ENCODE results near the gene CAMTA1. TPM values are rescaled to one million over a fixed set of nuclear protein-coding genes. Genes with fewer than 3 reads are reported as not detected.

CAMTA1 gene
- polyA plus RNA-seq, 1 of the 3 experiments (the other 2 are of a cell fraction): 63.1 TPM

GRCh38 chr1:6960291-6960811 lies 175.1 kb downstream of the CAMTA1 start:
- Histone ChIP-seq H2AFZ (ENCODE audit: low read depth) (no peak overlapping the region), H3K9me3 (no peaks in the 10 kb centered on the region), H3K79me2 (ENCODE audit: insufficient read depth) (no peaks in the 10 kb centered on the region), H3K27me3 (ENCODE audit: insufficient read depth) (no peaks in the 10 kb centered on the region), H4K20me1 (ENCODE audit: insufficient read depth) (no peaks in the 10 kb centered on the region), H3F3A (replicated peaks; ENCODE audit: insufficient read depth) (no peaks in the 10 kb centered on the region), H3K4me3 (ENCODE audit: low read depth in 2 of 2, low read length in 1 of 2) (no peak overlapping the region), H3K9ac (no peak overlapping the region), H3K27ac (ENCODE audit: low read depth in 2 of 2, low read length in 1 of 2) (no peak overlapping the region; a peak in 1 of 4 replicates), H3K4me2 (no peak overlapping the region), H3K4me1 (ENCODE audit: control insufficient read depth in 1 of 2, insufficient read depth in 2 of 2, low read depth in 1 of 2, low read length in 1 of 2) (peaks cover 0 to 13% of the 10 kb centered on the region in 2 experiments; a peak in 2 of 4 replicates), H3K9me2 (no peaks in the 10 kb centered on the region), H3K36me3 (replicated peaks in 1 of 2; ENCODE audit: control insufficient read depth in 1 of 2, insufficient read depth in 2 of 2, low read length in 1 of 2) (no peaks in the 10 kb centered on the region)
- WGBS (ENCODE audit: low lambda C conversion rate): 16% methylated on average over 9 of the region's 12 CpGs
- TF ChIP-seq USF1 (IDR thresholded peaks at IDR 0.05; ENCODE audit: borderline replicate concordance, low read depth) (no peak), ELF1 (IDR thresholded peaks at IDR 0.05) (no peak), CHD2 (IDR thresholded peaks at IDR 0.05; ENCODE audit: low read length, partially characterized antibody) (no peak), SIN3A (IDR thresholded peaks at IDR 0.05; ENCODE audit: borderline replicate concordance, low read depth, low read length) (no peak), GABPA (IDR thresholded peaks at IDR 0.05; ENCODE audit: low read depth) (no peak), EZH2phosphoT487 (IDR thresholded peaks at IDR 0.05; ENCODE audit: borderline replicate concordance, low read depth) (no peak), RAD21 (IDR thresholded peaks at IDR 0.05; ENCODE audit: low read length) (no peak), RCOR1 (IDR thresholded peaks at IDR 0.05; ENCODE audit: low read length) (no peak), FOXM1 (IDR thresholded peaks at IDR 0.05; ENCODE audit: low read depth) (no peak)
- CTCF ChIA-PET: interaction anchor here (0.9 to 1.9 kb wide), 4 partner anchors 10 to 110 kb away, joined by 3 to 6 read pairs (median 4); no protein-coding TSS in a partner anchor
- POLR2A ChIA-PET: interaction anchor here (0.5 kb wide), 1 partner anchor 294 kb away, joined by 3 read pairs; no protein-coding TSS in a partner anchor
- peak; percentile 58 for DNase-seq

- no peaks in the 10 kb centered on the region for H3K27me3 ChIP-seq (ENCODE audit: insufficient read depth)
- no peak overlapping the region for H3K4me2 ChIP-seq
Measured at GRCh38 chr1:6960860-6961259, 175.6 kb downstream of the CAMTA1 start.

More at GRCh38 chr1:6960860-6961259, 175.6 kb downstream of the CAMTA1 start:
- Histone ChIP-seq H3K27ac (ENCODE audit: low read depth in 2 of 2, low read length in 1 of 2) (no peak overlapping the region), H3K9me2 (no peaks in the 10 kb centered on the region), H3K79me2 (ENCODE audit: insufficient read depth) (no peaks in the 10 kb centered on the region), H3F3A (replicated peaks; ENCODE audit: insufficient read depth) (no peaks in the 10 kb centered on the region), H2AFZ (ENCODE audit: low read depth) (no peak overlapping the region), H3K9ac (no peak overlapping the region), H3K4me1 (ENCODE audit: control insufficient read depth in 1 of 2, insufficient read depth in 2 of 2, low read depth in 1 of 2, low read length in 1 of 2) (peaks cover 0 to 17% of the 10 kb centered on the region in 2 experiments; a peak in 2 of 4 replicates), H3K9me3 (no peaks in the 10 kb centered on the region), H3K36me3 (replicated peaks in 1 of 2; ENCODE audit: control insufficient read depth in 1 of 2, insufficient read depth in 2 of 2, low read length in 1 of 2) (no peaks in the 10 kb centered on the region), H3K4me3 (ENCODE audit: low read depth in 2 of 2, low read length in 1 of 2) (no peak overlapping the region), H4K20me1 (ENCODE audit: insufficient read depth) (no peaks in the 10 kb centered on the region)
- TF ChIP-seq RCOR1 (IDR thresholded peaks at IDR 0.05; ENCODE audit: low read length) (no peak), MAX (IDR thresholded peaks at IDR 0.05; ENCODE audit: low read depth) (no peak)
- CTCF ChIA-PET: interaction anchor here (0.9 to 1.7 kb wide), 2 partner anchors 10 to 109 kb away, joined by 4 to 5 read pairs; no protein-coding TSS in a partner anchor
- DNase-seq: no peak
- 93% methylated on average over 3 of the region's 3 CpGs for WGBS (ENCODE audit: low lambda C conversion rate)
- POLR2A ChIA-PET: interaction anchor here (0.5 kb wide), 1 partner anchor 294 kb away, joined by 3 read pairs; no protein-coding TSS in a partner anchor
